ENCODE results near the gene PPP1R1C.

PPP1R1C gene

GRCh38 chr2:182115258-182115657 lies 129.6 kb downstream of the PPP1R1C start:
- DNase-seq = no peak

- no peak for DNase-seq
Measured at GRCh38 chr2:182116774-182117173, 131.1 kb downstream of the PPP1R1C start.

GRCh38 chr2:182117196-182117595 lies 131.5 kb downstream of the PPP1R1C start:
- DNase-seq = no peak

- DNase-seq = no peak
Measured at GRCh38 chr2:182128821-182129707, 143.4 kb downstream of the PPP1R1C start.

GRCh38 chr2:182132605-182133004 lies 147.0 kb downstream of the PPP1R1C start:
- peak; percentile 3 to 20 for DNase-seq

- no peak for DNase-seq
Measured at GRCh38 chr2:182133195-182133891, 147.7 kb downstream of the PPP1R1C start.

GRCh38 chr2:182134201-182134600 lies 148.5 kb downstream of the PPP1R1C start:
- DNase-seq = no peak

GRCh38 chr2:182142062-182142461 lies 156.4 kb downstream of the PPP1R1C start:
- no peak for DNase-seq

GRCh38 chr2:182144041-182144775 lies 158.6 kb downstream of the PPP1R1C start:
- DNase-seq = no peak

- no peak for DNase-seq
Measured at GRCh38 chr2:182144776-182145165, 159.1 kb downstream of the PPP1R1C start.

- DNase-seq = no peak
Measured at GRCh38 chr2:182148344-182148743, 162.7 kb downstream of the PPP1R1C start.

GRCh38 chr2:182163878-182164277 lies 178.2 kb downstream of the PPP1R1C start:
- no peak for DNase-seq

GRCh38 chr2:182164686-182165085 lies 179.0 kb downstream of the PPP1R1C start:
- no peak for DNase-seq

- DNase-seq = no peak
Measured at GRCh38 chr2:182165202-182165601, 179.5 kb downstream of the PPP1R1C start.

- DNase-seq = no peak
Measured at GRCh38 chr2:182166406-182166805, 180.8 kb downstream of the PPP1R1C start.

GRCh38 chr2:182166841-182167240 lies 181.2 kb downstream of the PPP1R1C start:
- DNase-seq = no peak

All from AML-193 (cell line).